ENCODE measurements around the gene REC8. TPM values are rescaled to one million over a fixed set of nuclear protein-coding genes. Genes with fewer than 3 reads are reported as not detected.
"Not testable (repeated sequence)": the region's sequence is repeated elsewhere in the genome, so short reads cannot be mapped to it uniquely, and the experiment has no call there.

Gene REC8
- total and polyA plus RNA-seq, 2 of the 4 experiments (the other 2 are of a cell fraction) = 0.36 to 3.5 TPM

- H3K14ac ChIP-seq (replicated peaks; ENCODE audit: low read depth, low read length); H2BK20ac ChIP-seq (ENCODE audit: low read depth, low read length); in situ Hi-C loops (cut with MboI; ENCODE audit: low sequenced_read_pairs); H3K4me2 ChIP-seq (ENCODE audit: low read depth, low read length); ATAC-seq (ENCODE audit: low read depth); H2AK9ac ChIP-seq (replicated peaks; ENCODE audit: low read depth, low read length, poor library complexity); H3K9me1 ChIP-seq (ENCODE audit: insufficient read depth, low read length); H3K4me1 ChIP-seq (ENCODE audit: control insufficient read depth, insufficient read depth, low read length); H4K91ac ChIP-seq (ENCODE audit: insufficient read depth, low read depth, low read length); intact Hi-C loops (cut with micrococcal nuclease); H2BK120ac ChIP-seq (ENCODE audit: low read depth, low read length); H2BK5ac ChIP-seq (ENCODE audit: low read depth, low read length, poor library complexity, severe bottlenecking); dilution Hi-C loops (cut with HindIII; ENCODE audit: low sequenced_read_pairs, unreplicated experiment); H3K9me3 ChIP-seq (ENCODE audit: control insufficient read depth, insufficient read depth, low read length); H3K9ac ChIP-seq (ENCODE audit: low read depth, low read length); H3K23ac ChIP-seq (ENCODE audit: low read depth, low read length); H2AFZ ChIP-seq (replicated peaks; ENCODE audit: low read length, poor library complexity); H3K4me3 ChIP-seq (ENCODE audit: insufficient read depth, low read depth, low read length); H2AK5ac ChIP-seq (ENCODE audit: low read depth, low read length); H4K20me1 ChIP-seq (ENCODE audit: insufficient read depth, low read length); POLR2A ChIA-PET (ENCODE audit: unreplicated experiment); DNase-seq; H3K27ac ChIP-seq (ENCODE audit: insufficient read depth, low read length); H3K56ac ChIP-seq (ENCODE audit: extremely low read depth, insufficient read depth, low read length); H3K18ac ChIP-seq (ENCODE audit: low read depth, low read length); H3K4ac ChIP-seq (ENCODE audit: low read depth, low read length); H4K8ac ChIP-seq (ENCODE audit: low read depth in 2 of 2, low read length in 2 of 2); CTCF ChIA-PET; H2BK15ac ChIP-seq (ENCODE audit: low read depth, low read length); BruUV-seq (replicated peaks); H3K27me3 ChIP-seq (ENCODE audit: control insufficient read depth, insufficient read depth, low read length); H4K5ac ChIP-seq (ENCODE audit: low read depth, low read length): not testable (repeated sequence)
- 100% methylated on average over 4 of the region's 8 CpGs; no CpG with 5 or more reads in 1 of the 2 experiments for WGBS, 2 experiments (ENCODE audit: extremely low coverage in 2 of 2, insufficient read length in 1 of 2)
- Histone ChIP-seq H3K79me1 (ENCODE audit: low read depth in 1 of 2, low read length in 2 of 2) (peaks cover 10 to 30% of the 10 kb centered on the region in 2 experiments), H3K36me3 (ENCODE audit: control insufficient read depth, insufficient read depth, low read length) (peaks cover 32% of the 10 kb centered on the region)
Measured at GRCh38 chr14:24202538-24202937, 30.7 kb downstream of the REC8 start.

- H3K9ac ChIP-seq (ENCODE audit: low read depth, low read length); H3K56ac ChIP-seq (ENCODE audit: extremely low read depth, insufficient read depth, low read length); H4K91ac ChIP-seq (ENCODE audit: insufficient read depth, low read depth, low read length); H2BK5ac ChIP-seq (ENCODE audit: low read depth, low read length, poor library complexity, severe bottlenecking); H3K27me3 ChIP-seq (ENCODE audit: control insufficient read depth, insufficient read depth, low read length); H3K27ac ChIP-seq (ENCODE audit: insufficient read depth, low read length); H3K4ac ChIP-seq (ENCODE audit: low read depth, low read length); BruUV-seq (replicated peaks); H3K9me3 ChIP-seq (ENCODE audit: control insufficient read depth, insufficient read depth, low read length); H2BK20ac ChIP-seq (ENCODE audit: low read depth, low read length); H2BK15ac ChIP-seq (ENCODE audit: low read depth, low read length); H4K5ac ChIP-seq (ENCODE audit: low read depth, low read length); H3K9me1 ChIP-seq (ENCODE audit: insufficient read depth, low read length); H3K14ac ChIP-seq (replicated peaks; ENCODE audit: low read depth, low read length); in situ Hi-C loops (cut with MboI; ENCODE audit: low sequenced_read_pairs); H3K4me1 ChIP-seq (ENCODE audit: control insufficient read depth, insufficient read depth, low read length); ATAC-seq (ENCODE audit: low read depth); H2AK9ac ChIP-seq (replicated peaks; ENCODE audit: low read depth, low read length, poor library complexity); H4K20me1 ChIP-seq (ENCODE audit: insufficient read depth, low read length); H3K4me2 ChIP-seq (ENCODE audit: low read depth, low read length); H2AK5ac ChIP-seq (ENCODE audit: low read depth, low read length); POLR2A ChIA-PET (ENCODE audit: unreplicated experiment); H3K4me3 ChIP-seq (ENCODE audit: insufficient read depth, low read depth, low read length); dilution Hi-C loops (cut with HindIII; ENCODE audit: low sequenced_read_pairs, unreplicated experiment); H3K18ac ChIP-seq (ENCODE audit: low read depth, low read length); H4K8ac ChIP-seq (ENCODE audit: low read depth in 2 of 2, low read length in 2 of 2); H3K23ac ChIP-seq (ENCODE audit: low read depth, low read length); DNase-seq; H2AFZ ChIP-seq (replicated peaks; ENCODE audit: low read length, poor library complexity); H2BK120ac ChIP-seq (ENCODE audit: low read depth, low read length); intact Hi-C loops (cut with micrococcal nuclease): not testable (repeated sequence)
- no CpG with 5 or more reads among the region's 16 CpGs for WGBS, 2 experiments (ENCODE audit: extremely low coverage in 2 of 2, insufficient read length in 1 of 2)
- CTCF ChIA-PET = interaction anchor here (0.6 kb wide), 1 partner anchor 105 kb away, joined by 6 read pairs; no protein-coding TSS in a partner anchor
- Histone ChIP-seq H3K79me1 (ENCODE audit: low read depth in 1 of 2, low read length in 2 of 2) (peaks cover 10 to 36% of the 10 kb centered on the region in 2 experiments), H3K36me3 (ENCODE audit: control insufficient read depth, insufficient read depth, low read length) (peaks cover 37% of the 10 kb centered on the region)
Measured at GRCh38 chr14:24203249-24203886, 31.5 kb downstream of the REC8 start.
